Neuronal stem cell (in vitro differentiated cells): ENCODE data around the gene SLC9A9.

ENCODE experiments used
- DNase-seq: peaks from one replicate; pipeline ENCODE4 v3.0.0-alpha.2; 2013; ENCODE audit warnings: low spot score
- H2AFZ ChIP-seq: one replicate; pipeline ENCODE4 v1.6.1; 2013; ENCODE audit warnings: mild to moderate bottlenecking, low read length, inconsistent platforms
- H2AK5ac ChIP-seq: 2 replicates; pipeline ENCODE4 v1.6.1; 2013; ENCODE audit warnings: low read depth, mild to moderate bottlenecking, inconsistent platforms, low read length, moderate library complexity, mixed read lengths
- H2BK120ac ChIP-seq: 2 replicates; pipeline ENCODE4 v1.6.1; 2013; ENCODE audit warnings: low read depth, mild to moderate bottlenecking, inconsistent platforms, low read length, moderate library complexity, mixed read lengths
- H2BK12ac ChIP-seq: one replicate; pipeline ENCODE4 v1.6.1; 2013; ENCODE audit warnings: low read length, inconsistent platforms
- H2BK15ac ChIP-seq: 2 replicates; pipeline ENCODE4 v1.6.1; 2013; ENCODE audit warnings: mild to moderate bottlenecking, low read length, inconsistent platforms, mixed read lengths
- H2BK5ac ChIP-seq: one replicate; pipeline ENCODE4 v1.6.1; 2013; ENCODE audit warnings: inconsistent platforms, mild to moderate bottlenecking, low read length, moderate library complexity
- H3K14ac ChIP-seq: one replicate; pipeline ENCODE4 v1.6.1; 2013; ENCODE audit warnings: low read length, inconsistent platforms
- H3K18ac ChIP-seq: 2 replicates; pipeline ENCODE4 v1.6.1; 2013; ENCODE audit warnings: low read length, inconsistent platforms
- H3K23ac ChIP-seq: 2 replicates; pipeline ENCODE4 v1.6.1; 2013; ENCODE audit warnings: low read depth, mild to moderate bottlenecking, mixed read lengths, low read length, inconsistent platforms; ENCODE audit not compliant: poor library complexity
- H3K27ac ChIP-seq: replicated peaks from 3 replicates; pipeline ENCODE4 v1.5.1; 2013; ENCODE audit warnings: low read length, inconsistent platforms
- H3K27me3 ChIP-seq, 3 experiments: 2 replicates each; pipeline ENCODE4 v1.6.1; 2013; ENCODE audit warnings: low read length in 3 of 3, mild to moderate bottlenecking in 2 of 3, inconsistent platforms in 1 of 3, low read depth in 1 of 3, mixed read lengths in 1 of 3, moderate library complexity in 1 of 3; ENCODE audit not compliant: control insufficient read depth in 3 of 3, insufficient read depth in 3 of 3
- H3K36me3 ChIP-seq, 2 donors: replicated peaks in 1 of 2; 2 replicates each; pipeline ENCODE4 v1.6.1; 2013; ENCODE audit warnings: low read length in 2 of 2; ENCODE audit not compliant: control insufficient read depth in 2 of 2, insufficient read depth in 2 of 2
- H3K4ac ChIP-seq: 2 replicates; pipeline ENCODE4 v1.6.1; 2013; ENCODE audit warnings: inconsistent platforms, mild to moderate bottlenecking, low read length, moderate library complexity
- H3K4me1 ChIP-seq, 2 donors: 1 replicate in 1 of 2; 2 replicates in 1 of 2; pipeline ENCODE4 v1.6.1; 2013; ENCODE audit warnings: low read length in 2 of 2, low read depth in 1 of 2; ENCODE audit not compliant: control insufficient read depth in 2 of 2, insufficient read depth in 1 of 2
- H3K4me2 ChIP-seq: one replicate; pipeline ENCODE4 v1.6.1; 2013; ENCODE audit warnings: mild to moderate bottlenecking, low read length, inconsistent platforms; ENCODE audit not compliant: insufficient read depth, poor library complexity, severe bottlenecking
- H3K4me3 ChIP-seq, 2 donors: 2 replicates each; pipeline ENCODE4 v1.5.1; 2013; ENCODE audit warnings: low read length in 2 of 2, mild to moderate bottlenecking in 2 of 2, inconsistent platforms in 1 of 2, moderate library complexity in 1 of 2
- H3K79me1 ChIP-seq: one replicate; pipeline ENCODE4 v1.6.1; 2013; ENCODE audit warnings: low read depth, mild to moderate bottlenecking, inconsistent platforms, low read length, moderate library complexity
- H3K9ac ChIP-seq: one replicate; pipeline ENCODE4 v1.6.1; 2013; ENCODE audit warnings: mild to moderate bottlenecking, low read depth, low read length, inconsistent platforms; ENCODE audit not compliant: poor library complexity
- H3K9me3 ChIP-seq, 2 donors: replicated peaks in 1 of 2; 2 replicates each; pipeline versions ENCODE3 to v1.6.1; 2013; ENCODE audit warnings: low read length in 2 of 2, mild to moderate bottlenecking in 2 of 2, inconsistent platforms in 1 of 2, low read depth in 1 of 2, mixed read lengths in 1 of 2, moderate library complexity in 1 of 2; ENCODE audit not compliant: control insufficient read depth in 2 of 2, insufficient read depth in 1 of 2
- H4K8ac ChIP-seq: one replicate; pipeline ENCODE4 v1.6.1; 2013; ENCODE audit warnings: low read depth, mild to moderate bottlenecking, inconsistent platforms, low read length, moderate library complexity
- H4K91ac ChIP-seq: one replicate; pipeline ENCODE4 v1.6.1; 2013; ENCODE audit warnings: low read length, low read depth, mild to moderate bottlenecking, inconsistent platforms; ENCODE audit not compliant: poor library complexity
- WGBS, 2 donors: extraction: QIAGEN DNeasy Blood & Tissue Kit; methylation state at CpG; one replicate each; pipeline ENCODE4 v1.1.7; 2013; ENCODE audit warnings: missing lambda C conversion rate in 2 of 2, mixed read lengths in 1 of 2; ENCODE audit not compliant: insufficient read length in 2 of 2, insufficient replicate concordance in 1 of 2; ENCODE audit errors: extremely low coverage in 2 of 2; 5-methylcytosine and 5-hydroxymethylcytosine counted together

SLC9A9 gene

GRCh38 chr3:143464850-143465249 is 383.4 kb downstream of the SLC9A9 start:
- Histone ChIP-seq H4K8ac (peak overlapping the region; percentile 26), H3K18ac (no peak overlapping the region), H3K79me1 (no peaks in the 10 kb centered on the region), H3K14ac (no peak overlapping the region), H3K4me2 (no peak overlapping the region), H2BK12ac (no peak overlapping the region), H2BK5ac (no peak overlapping the region), H3K4ac (no peak overlapping the region), H3K4me1 (no peaks in the 10 kb centered on the region), H3K4me3 (no peak overlapping the region), H3K27ac (no peak overlapping the region), H2BK15ac (no peak overlapping the region), H3K9ac (no peak overlapping the region), H3K27me3 (no peaks in the 10 kb centered on the region), H4K91ac (no peak overlapping the region), H3K36me3 (no peaks in the 10 kb centered on the region), H3K9me3 (no peaks in the 10 kb centered on the region), H2AFZ (no peak overlapping the region), H2BK120ac (no peak overlapping the region), H2AK5ac (no peak overlapping the region), H3K23ac (no peak overlapping the region)
- WGBS, 2 donors: no CpG with 5 or more reads among the region's 2 CpGs
- no peak for DNase-seq

- no peaks in the 10 kb centered on the region for H3K79me1 ChIP-seq
- H3K4me3 ChIP-seq: no peak overlapping the region
- no peak overlapping the region for H4K91ac ChIP-seq
- no peak overlapping the region for H3K4ac ChIP-seq
- no peak overlapping the region for H3K18ac ChIP-seq
- H3K27ac ChIP-seq: no peak overlapping the region
- no peaks in the 10 kb centered on the region for H3K27me3 ChIP-seq
- no peaks in the 10 kb centered on the region for H3K36me3 ChIP-seq
- no peak overlapping the region for H4K8ac ChIP-seq
- H2BK5ac ChIP-seq: no peak overlapping the region
- H3K9ac ChIP-seq: no peak overlapping the region
- H3K4me1 ChIP-seq: peaks cover 0 to 2% of the 10 kb centered on the region in 2 donors
- no peak overlapping the region for H2AK5ac ChIP-seq
- no peak for DNase-seq
- no peak overlapping the region for H3K23ac ChIP-seq
- H2BK15ac ChIP-seq: no peak overlapping the region
- H2BK120ac ChIP-seq: no peak overlapping the region
- no peak overlapping the region for H2AFZ ChIP-seq
- no peaks in the 10 kb centered on the region for H3K9me3 ChIP-seq
- no peak overlapping the region for H3K14ac ChIP-seq
- H3K4me2 ChIP-seq: no peak overlapping the region
- no peak overlapping the region for H2BK12ac ChIP-seq
Measured at GRCh38 chr3:143455480-143455879, 392.8 kb downstream of the SLC9A9 start.

GRCh38 chr3:143450632-143451031 is 397.6 kb downstream of the SLC9A9 start:
- Histone ChIP-seq H3K18ac (no peak overlapping the region), H2AFZ (peak overlapping the region; percentile 48), H3K4ac (no peak overlapping the region), H4K8ac (no peak overlapping the region), H3K23ac (no peak overlapping the region), H3K27me3 (no peaks in the 10 kb centered on the region), H3K27ac (no peak overlapping the region), H2BK5ac (no peak overlapping the region), H2AK5ac (no peak overlapping the region), H3K4me3 (no peak overlapping the region), H2BK15ac (no peak overlapping the region), H3K9ac (no peak overlapping the region), H2BK120ac (no peak overlapping the region), H2BK12ac (no peak overlapping the region), H3K4me1 (peaks cover 0 to 2% of the 10 kb centered on the region in 2 donors), H3K14ac (no peak overlapping the region), H3K79me1 (no peaks in the 10 kb centered on the region), H3K4me2 (no peak overlapping the region), H3K36me3 (no peaks in the 10 kb centered on the region), H3K9me3 (no peaks in the 10 kb centered on the region), H4K91ac (no peak overlapping the region)
- no peak for DNase-seq
- WGBS, 2 donors: no CpG with 5 or more reads among the region's 1 CpG

- no CpG with 5 or more reads among the region's 5 CpGs for WGBS, 2 donors
Measured at GRCh38 chr3:143447491-143447890, 400.8 kb downstream of the SLC9A9 start.

More at GRCh38 chr3:143447491-143447890, 400.8 kb downstream of the SLC9A9 start:
- H3K18ac ChIP-seq: no peak overlapping the region
- peaks cover 0 to 2% of the 10 kb centered on the region in 2 donors for H3K4me1 ChIP-seq
- H2AFZ ChIP-seq: no peak overlapping the region
- no peak overlapping the region for H3K14ac ChIP-seq
- no peak overlapping the region for H4K91ac ChIP-seq
- no peak overlapping the region for H2BK5ac ChIP-seq
- DNase-seq: no peak
- H3K79me1 ChIP-seq: no peaks in the 10 kb centered on the region
- no peak overlapping the region for H3K4ac ChIP-seq
- no peak overlapping the region for H2BK120ac ChIP-seq
- H3K27me3 ChIP-seq: no peaks in the 10 kb centered on the region
- H3K36me3 ChIP-seq: no peaks in the 10 kb centered on the region
- H2BK12ac ChIP-seq: no peak overlapping the region
- no peak overlapping the region for H3K27ac ChIP-seq
- H2AK5ac ChIP-seq: no peak overlapping the region
- H2BK15ac ChIP-seq: no peak overlapping the region
- no peak overlapping the region for H3K4me3 ChIP-seq
- H3K9me3 ChIP-seq: no peaks in the 10 kb centered on the region
- no peak overlapping the region for H3K4me2 ChIP-seq
- H3K9ac ChIP-seq: no peak overlapping the region
- no peak overlapping the region for H3K23ac ChIP-seq
- H4K8ac ChIP-seq: no peak overlapping the region
